HG03045 (cell line): Measurements from ENCODE around the gene PCBD1.
"Not testable (repeated sequence)": the region's sequence is repeated elsewhere in the genome, so short reads cannot be mapped to it uniquely, and the experiment has no call there.

Experiments
- ATAC-seq: cut with Tn5 transposase; IDR thresholded peaks from one replicate; pipeline ENCODE4 v1.9.1; 2021; ENCODE audit warnings: mild to moderate bottlenecking, moderate library complexity; ENCODE audit not compliant: unreplicated experiment

PCBD1 gene

GRCh38 chr10:70887804-70888800 lies at the start of gene PCBD1:
Gene PCBD1, minus strand, starts transcription at chr10:70888565. Its CDS starts 32 bp downstream, at chr10:70888533.
- ATAC-seq: peak; percentile 71

- ATAC-seq: no peak
Measured at GRCh38 chr10:70937661-70938060, 49.3 kb upstream of the PCBD1 start.

GRCh38 chr10:70936111-70936510 lies 47.7 kb upstream of the PCBD1 start:
- ATAC-seq: no peak

- ATAC-seq: no peak
Measured at GRCh38 chr10:70935631-70936030, 47.3 kb upstream of the PCBD1 start.

- ATAC-seq: no peak
Measured at GRCh38 chr10:70935125-70935625, 46.8 kb upstream of the PCBD1 start.

- ATAC-seq: no peak
Measured at GRCh38 chr10:70934701-70935100, 46.3 kb upstream of the PCBD1 start.

- ATAC-seq: no peak
Measured at GRCh38 chr10:70932392-70933196, 44.2 kb upstream of the PCBD1 start.

- no peak for ATAC-seq
Measured at GRCh38 chr10:70931168-70931815, 42.9 kb upstream of the PCBD1 start.

- no peak for ATAC-seq
Measured at GRCh38 chr10:70930263-70931000, 42.1 kb upstream of the PCBD1 start.

GRCh38 chr10:70928140-70928539 lies 39.8 kb upstream of the PCBD1 start:
- no peak for ATAC-seq

GRCh38 chr10:70927189-70927943 lies 39.0 kb upstream of the PCBD1 start:
- ATAC-seq: no peak

GRCh38 chr10:70926226-70927000 lies 38.0 kb upstream of the PCBD1 start:
- no peak for ATAC-seq

- ATAC-seq: no peak
Measured at GRCh38 chr10:70925377-70926225, 37.2 kb upstream of the PCBD1 start.

- no peak for ATAC-seq
Measured at GRCh38 chr10:70923696-70924095, 35.3 kb upstream of the PCBD1 start.

- ATAC-seq: no peak
Measured at GRCh38 chr10:70921285-70921684, 32.9 kb upstream of the PCBD1 start.

GRCh38 chr10:70920519-70920918 lies 32.2 kb upstream of the PCBD1 start:
- ATAC-seq: no peak

- ATAC-seq: not testable (repeated sequence)
Measured at GRCh38 chr10:70919906-70920305, 31.5 kb upstream of the PCBD1 start.
